GM10266 (cell line): Measurements from ENCODE around the gene SAFB2.
A peak's percentile ranks its signal among the peaks of the same experiment; 100 is the strongest.

Experiments
- DNase-seq: peaks from one replicate; pipeline ENCODE4 v3.0.0; 2012; ENCODE audit errors: extremely low spot score
- CTCF ChIP-seq: IDR thresholded peaks from 2 replicates; pipeline ENCODE4 v1.5.1; 2012; ENCODE audit warnings: mild to moderate bottlenecking, low read depth; ENCODE audit not compliant: control insufficient read depth, insufficient read depth; ENCODE audit errors: missing control alignments

The SAFB2 gene

GRCh38 chr19:5567970-5568407 lies 54.6 kb downstream of the SAFB2 start:
- no peak for TF ChIP-seq CTCF
- no peak for DNase-seq

- no peak for DNase-seq
- no peak for TF ChIP-seq CTCF
These were observed 55.1 kb downstream of the SAFB2 start, which contains the start of gene TINCR for GRCh38 chr19:5567360-5567969. TSS of gene TINCR (minus strand) at chr19:5567953.

GRCh38 chr19:5564930-5565329 lies 57.6 kb downstream of the SAFB2 start:
- DNase-seq: no peak
- TF ChIP-seq CTCF: no peak

GRCh38 chr19:5563935-5564612 lies 58.5 kb downstream of the SAFB2 start:
- no peak for TF ChIP-seq CTCF
- no peak for DNase-seq

GRCh38 chr19:5563008-5563431 lies 59.6 kb downstream of the SAFB2 start:
- DNase-seq: no peak
- TF ChIP-seq CTCF: no peak

- no peak for DNase-seq
- no peak for TF ChIP-seq CTCF
These were observed 60.3 kb downstream of the SAFB2 start for GRCh38 chr19:5562280-5562679.

- peak; percentile 19 for TF ChIP-seq CTCF
- no peak for DNase-seq
These were observed 61.0 kb downstream of the SAFB2 start for GRCh38 chr19:5561559-5561958.
